ENCODE data around the gene MUS81. TPM values are rescaled to one million over a fixed set of nuclear protein-coding genes. Genes with fewer than 3 reads are reported as not detected.

Gene MUS81
- total and polyA plus RNA-seq, 2 of the 13 experiments (the other 11 are each of a cell fraction or from before 2014, with no cell fraction given) = 25.6 to 30.2 TPM

GRCh38 chr11:65899356-65900124 is 39.3 kb downstream of the MUS81 start (continued):
- peak; percentile 28; the same call in 1 of the 2 replicates for TF ChIP-seq ZNF891 (CRISPR knock-in tag; IDR thresholded peaks at IDR 0.05)
- TF ChIP-seq ZNF274 (CRISPR knock-in tag; IDR thresholded peaks at IDR 0.05) = no peak
- peak; percentile 99 for TF ChIP-seq RBM39 (IDR thresholded peaks at IDR 0.05; ENCODE audit: low read depth, low read length, poor library complexity, severe bottlenecking)
- TF ChIP-seq GMEB2 (CRISPR knock-in tag; IDR thresholded peaks at IDR 0.05; ENCODE audit: low read depth) = no peak
- no peak for TF ChIP-seq ZSCAN29 (CRISPR knock-in tag; conservative IDR thresholded peaks at IDR 0.05)
- TF ChIP-seq ETV5 (CRISPR knock-in tag; IDR thresholded peaks at IDR 0.05; ENCODE audit: borderline replicate concordance) = peak; percentile 83; the same call in 1 of the 2 replicates
- no peak for TF ChIP-seq HINFP (CRISPR knock-in tag; IDR thresholded peaks at IDR 0.05; ENCODE audit: low read depth)
- no peak for TF ChIP-seq ZNF609 (CRISPR knock-in tag; IDR thresholded peaks at IDR 0.05; ENCODE audit: borderline replicate concordance)
- TF ChIP-seq ELF3 (CRISPR knock-in tag; IDR thresholded peaks at IDR 0.05) = peak; percentile 58
- peak; percentile 63; the same call in 1 of the 2 replicates for TF ChIP-seq TARDBP (CRISPR knock-in tag; IDR thresholded peaks at IDR 0.05)
- TF ChIP-seq ZNF652 (CRISPR knock-in tag; IDR thresholded peaks at IDR 0.05; ENCODE audit: borderline replicate concordance, low read depth) = no peak
- TF ChIP-seq ZFP82 (CRISPR knock-in tag; IDR thresholded peaks at IDR 0.05; ENCODE audit: borderline replicate concordance) = peak; percentile 92; the same call in 1 of the 2 replicates
- no peak for TF ChIP-seq TBL1XR1 (IDR thresholded peaks at IDR 0.05; ENCODE audit: borderline replicate concordance, low read length, partially characterized antibody)
- TF ChIP-seq ZGPAT (CRISPR knock-in tag; IDR thresholded peaks at IDR 0.05) = peak; percentile 80
- TF ChIP-seq REPIN1 (CRISPR knock-in tag; IDR thresholded peaks at IDR 0.05; ENCODE audit: borderline replicate concordance, low read depth) = peak; percentile 47; the same call in 1 of the 2 replicates
- TF ChIP-seq ZNF766 (CRISPR knock-in tag; IDR thresholded peaks at IDR 0.05; ENCODE audit: borderline replicate concordance) = no peak

Measured in HepG2 (cell line).